CD14-positive monocyte (primary cell): ENCODE data around the gene TMEM132D. TPM values are rescaled to one million over a fixed set of nuclear protein-coding genes. Genes with fewer than 3 reads are reported as not detected.

Experiments used
- DNase-seq, 3 donors: peaks; one replicate each; pipeline ENCODE4 v3.0.0-alpha.2; 2011 to 2022
- H2AFZ ChIP-seq: 2 replicates; pipeline ENCODE4 v1.6.0; 2012; ENCODE audit warnings: mild to moderate bottlenecking, low read depth, low read length, inconsistent platforms; ENCODE audit not compliant: insufficient read depth, poor library complexity, severe bottlenecking
- H3K27ac ChIP-seq, 2 donors: 1 replicate in 1 of 2; 2 replicates in 1 of 2; pipeline ENCODE4 v1.5.1; 2012 to 2013; ENCODE audit warnings: low read length in 2 of 2, control low read depth in 1 of 2, inconsistent platforms in 1 of 2, low read depth in 1 of 2, mild to moderate bottlenecking in 1 of 2
- H3K27me3 ChIP-seq, 2 donors: one replicate each; pipeline versions ENCODE4 v1.6.0 to v1.6.1; 2011 to 2013; ENCODE audit warnings: low read length in 2 of 2; ENCODE audit not compliant: control insufficient read depth in 2 of 2, insufficient read depth in 2 of 2
- H3K36me3 ChIP-seq, 2 donors: replicated peaks in 1 of 2; 1 replicate in 1 of 2; 2 replicates in 1 of 2; pipeline versions ENCODE4 v1.5.1 to v1.6.1; 2012 to 2013; ENCODE audit warnings: low read length in 2 of 2, control low read depth in 1 of 2, inconsistent platforms in 1 of 2, mild to moderate bottlenecking in 1 of 2; ENCODE audit not compliant: insufficient read depth in 2 of 2, control insufficient read depth in 1 of 2
- H3K4me1 ChIP-seq, 2 donors: 1 replicate in 1 of 2; 2 replicates in 1 of 2; pipeline versions ENCODE4 v1.5.1 to v1.6.1; 2012 to 2013; ENCODE audit warnings: low read length in 2 of 2, control low read depth in 1 of 2, inconsistent platforms in 1 of 2, mild to moderate bottlenecking in 1 of 2, moderate library complexity in 1 of 2; ENCODE audit not compliant: insufficient read depth in 2 of 2, control insufficient read depth in 1 of 2
- H3K4me2 ChIP-seq: replicated peaks from 2 replicates; pipeline ENCODE3; 2012; ENCODE audit warnings: low read length, moderate library complexity, mild to moderate bottlenecking; ENCODE audit not compliant: poor library complexity, severe bottlenecking; ENCODE audit errors: extremely low read depth
- H3K4me3 ChIP-seq, 3 experiments: fragments of 200-600 bp in 1 of 3; sonication (generic) in 1 of 3; replicated peaks in 1 of 3; 1 replicate in 2 of 3; 2 replicates in 1 of 3; pipeline ENCODE4 v1.5.1; 2011 to 2013; ENCODE audit warnings: low read length in 3 of 3, mild to moderate bottlenecking in 3 of 3, control low read depth in 2 of 3, low read depth in 2 of 3, inconsistent platforms in 1 of 3, moderate library complexity in 1 of 3
- H3K79me2 ChIP-seq: 2 replicates; pipeline ENCODE4 v1.6.0; 2012; ENCODE audit warnings: mild to moderate bottlenecking, control low read depth, inconsistent platforms, low read length, moderate library complexity; ENCODE audit not compliant: insufficient read depth
- H3K9ac ChIP-seq: 2 replicates; pipeline ENCODE4 v1.6.0; 2017; ENCODE audit warnings: low read length, mild to moderate bottlenecking; ENCODE audit not compliant: insufficient read depth, poor library complexity, severe bottlenecking
- H3K9me3 ChIP-seq, 2 donors: replicated peaks in 1 of 2; 1 replicate in 1 of 2; 2 replicates in 1 of 2; pipeline versions ENCODE4 v1.5.1 to v1.6.1; 2012 to 2013; ENCODE audit warnings: low read length in 2 of 2, control low read depth in 1 of 2; ENCODE audit not compliant: control insufficient read depth in 1 of 2, insufficient read depth in 1 of 2
- H4K20me1 ChIP-seq: 2 replicates; pipeline ENCODE4 v1.6.0; 2012; ENCODE audit warnings: mild to moderate bottlenecking, low read length, control low read depth, moderate library complexity; ENCODE audit not compliant: insufficient read depth
- H3K27ac Mint-ChIP-seq, 7 donors: one replicate each; pipeline ENCODE4 v1.8.0; 2020; ENCODE audit warnings: mild to moderate bottlenecking in 7 of 7, mixed read lengths in 7 of 7, moderate library complexity in 6 of 7, inconsistent platforms in 2 of 7
- H3K27me3 Mint-ChIP-seq, 3 donors: one replicate each; pipeline ENCODE4 v1.8.0; 2021 to 2022; ENCODE audit warnings: low read depth in 3 of 3, mild to moderate bottlenecking in 3 of 3, mixed read lengths in 3 of 3, moderate library complexity in 3 of 3, inconsistent platforms in 1 of 3
- H3K36me3 Mint-ChIP-seq, 2 donors: one replicate each; pipeline ENCODE4 v1.8.0; 2020; ENCODE audit warnings: mixed read lengths in 2 of 2, inconsistent platforms in 1 of 2, mild to moderate bottlenecking in 1 of 2
- H3K4me1 Mint-ChIP-seq: one replicate; pipeline ENCODE4 v1.8.0; 2020; ENCODE audit warnings: mild to moderate bottlenecking, mixed read lengths
- H3K4me3 Mint-ChIP-seq, 2 donors: one replicate each; pipeline ENCODE4 v1.8.0; 2020; ENCODE audit warnings: mild to moderate bottlenecking in 2 of 2, mixed read lengths in 2 of 2, moderate library complexity in 1 of 2
- H3K9me3 Mint-ChIP-seq, 7 donors: one replicate each; pipeline ENCODE4 v1.8.0; 2020 to 2022; ENCODE audit warnings: mixed read lengths in 7 of 7, mild to moderate bottlenecking in 6 of 7, moderate library complexity in 6 of 7, inconsistent platforms in 2 of 7
- WGBS: methylation state at CpG from one replicate; pipeline ENCODE4 v1.1.5; 2013; ENCODE audit warnings: missing lambda C conversion rate; ENCODE audit not compliant: insufficient coverage; 5-methylcytosine and 5-hydroxymethylcytosine counted together
- intact Hi-C, 2 donors: fragments of 100-400 bp; cut with micrococcal nuclease; formaldehyde crosslinking; loops; one replicate each; pipeline versions ENCODE4 v1.15.0 to v1.15.1; 2023
- polyA plus RNA-seq, 3 donors: library from polyadenylated mRNA; depleted of rRNA in 1 of 3; unstranded in 2 of 3; stranded (reverse) in 1 of 3; fragments of 300-500 nt in 2 of 3; fragments of >200 nt in 1 of 3; fragmentation: Illumina TruSeq in 2 of 3; gene quantifications; 1 replicate in 2 of 3; 2 replicates in 1 of 3; pipeline ENCODE4 v1.2.3, GENCODE V29; 2012 to 2021
- TF ChIP-seq, protein P1 (sequence below): fragments of 200-600 bp; IDR thresholded peaks from one replicate; pipeline ENCODE4 v1.8.0; 2022; ENCODE audit warnings: antibody characterized with exemption, mild to moderate bottlenecking

Gene TMEM132D
- polyA plus RNA-seq, 3 donors = 0.04 TPM; not detected in 2

DNA sequence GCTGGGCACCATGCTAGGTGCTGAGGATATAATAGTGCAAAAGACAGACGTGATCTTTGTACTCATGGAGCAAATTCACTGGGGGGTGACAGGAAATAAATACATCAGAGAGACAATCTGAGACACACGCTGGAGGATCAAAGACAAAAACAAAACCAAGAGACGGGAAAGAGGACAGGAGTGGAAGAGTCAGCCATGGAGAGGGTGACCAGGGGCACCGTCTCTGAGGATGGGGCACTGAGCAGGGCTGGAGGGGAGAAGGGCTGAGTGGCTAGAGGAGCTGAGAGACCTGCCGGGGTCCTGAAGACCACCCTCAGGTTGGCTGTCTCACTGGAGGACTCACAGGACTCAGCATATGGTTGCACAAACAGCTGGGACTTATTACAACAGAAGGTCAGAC lies 81.9 kb downstream of the TMEM132D start:
- Histone ChIP-seq H3K9ac (no peak overlapping the region), H3K4me2 (no peak overlapping the region), H3K4me3 (no peak overlapping the region), H3K4me1 (no peaks in the 10 kb centered on the region), H4K20me1 (no peaks in the 10 kb centered on the region), H3K27me3 (no peaks in the 10 kb centered on the region), H3K9me3 (peaks cover 7 to 15% of the 10 kb centered on the region in 2 donors), H3K27ac (no peak overlapping the region), H2AFZ (no peak overlapping the region), H3K36me3 (no peaks in the 10 kb centered on the region), H3K79me2 (no peaks in the 10 kb centered on the region)
- Mint-ChIP-seq H3K27ac (no peak overlapping the region), H3K27me3 (peaks cover 0 to 3% (median 2%) of the 10 kb centered on the region in 3 donors), H3K4me1 (no peaks in the 10 kb centered on the region), H3K9me3 (peaks cover 0 to 12% (median 9%) of the 10 kb centered on the region in 7 donors), H3K36me3 (no peaks in the 10 kb centered on the region), H3K4me3 (no peak overlapping the region)
- intact Hi-C loops = no loop called here
- no peak for DNase-seq
- TF ChIP-seq, protein P1, sequence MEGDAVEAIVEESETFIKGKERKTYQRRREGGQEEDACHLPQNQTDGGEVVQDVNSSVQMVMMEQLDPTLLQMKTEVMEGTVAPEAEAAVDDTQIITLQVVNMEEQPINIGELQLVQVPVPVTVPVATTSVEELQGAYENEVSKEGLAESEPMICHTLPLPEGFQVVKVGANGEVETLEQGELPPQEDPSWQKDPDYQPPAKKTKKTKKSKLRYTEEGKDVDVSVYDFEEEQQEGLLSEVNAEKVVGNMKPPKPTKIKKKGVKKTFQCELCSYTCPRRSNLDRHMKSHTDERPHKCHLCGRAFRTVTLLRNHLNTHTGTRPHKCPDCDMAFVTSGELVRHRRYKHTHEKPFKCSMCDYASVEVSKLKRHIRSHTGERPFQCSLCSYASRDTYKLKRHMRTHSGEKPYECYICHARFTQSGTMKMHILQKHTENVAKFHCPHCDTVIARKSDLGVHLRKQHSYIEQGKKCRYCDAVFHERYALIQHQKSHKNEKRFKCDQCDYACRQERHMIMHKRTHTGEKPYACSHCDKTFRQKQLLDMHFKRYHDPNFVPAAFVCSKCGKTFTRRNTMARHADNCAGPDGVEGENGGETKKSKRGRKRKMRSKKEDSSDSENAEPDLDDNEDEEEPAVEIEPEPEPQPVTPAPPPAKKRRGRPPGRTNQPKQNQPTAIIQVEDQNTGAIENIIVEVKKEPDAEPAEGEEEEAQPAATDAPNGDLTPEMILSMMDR = no peak
- WGBS = 78% methylated on average over 5 of the region's 5 CpGs

DNA sequence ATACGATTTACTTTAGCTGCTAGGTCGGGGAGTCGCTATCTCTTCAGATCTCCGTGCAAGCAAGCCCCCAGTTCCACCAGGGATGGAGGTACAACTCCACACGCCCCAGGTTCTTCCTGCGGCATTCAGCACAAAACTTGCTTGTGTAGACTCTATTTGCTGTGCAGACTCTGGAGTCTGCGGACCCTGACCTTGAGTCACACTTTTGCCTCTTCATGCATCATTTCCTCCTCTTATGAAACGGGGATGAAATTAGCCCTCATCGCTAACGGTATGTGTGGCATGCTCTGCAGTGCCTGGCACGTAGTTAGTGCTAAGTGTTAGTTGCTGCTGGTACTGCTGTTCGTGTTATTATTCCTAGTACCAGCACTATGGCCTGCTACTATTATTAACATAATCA lies 84.4 kb downstream of the TMEM132D start:
- Histone ChIP-seq H3K4me3 (no peak overlapping the region), H3K4me2 (no peak overlapping the region), H3K27ac (no peak overlapping the region), H3K4me1 (no peaks in the 10 kb centered on the region), H3K9ac (no peak overlapping the region), H3K79me2 (no peaks in the 10 kb centered on the region), H2AFZ (no peak overlapping the region), H4K20me1 (no peaks in the 10 kb centered on the region), H3K36me3 (no peaks in the 10 kb centered on the region), H3K9me3 (peaks cover 3 to 10% of the 10 kb centered on the region in 2 donors), H3K27me3 (no peaks in the 10 kb centered on the region)
- no peaks in the 10 kb centered on the region for H3K36me3 Mint-ChIP-seq
- H3K27ac Mint-ChIP-seq = no peak overlapping the region
- TF ChIP-seq, protein P1 = no peak
- intact Hi-C loops = no loop called here
- WGBS = 84% methylated on average over 3 of the region's 12 CpGs
- H3K9me3 Mint-ChIP-seq = peaks cover 0 to 12% (median 4%) of the 10 kb centered on the region in 7 donors
- H3K27me3 Mint-ChIP-seq = peaks cover 0 to 3% (median 0%) of the 10 kb centered on the region in 3 donors
- no peak overlapping the region for H3K4me3 Mint-ChIP-seq
- H3K4me1 Mint-ChIP-seq = no peaks in the 10 kb centered on the region
- DNase-seq = no peak
